ENCODE results near the gene NBEAL1.

DNA sequence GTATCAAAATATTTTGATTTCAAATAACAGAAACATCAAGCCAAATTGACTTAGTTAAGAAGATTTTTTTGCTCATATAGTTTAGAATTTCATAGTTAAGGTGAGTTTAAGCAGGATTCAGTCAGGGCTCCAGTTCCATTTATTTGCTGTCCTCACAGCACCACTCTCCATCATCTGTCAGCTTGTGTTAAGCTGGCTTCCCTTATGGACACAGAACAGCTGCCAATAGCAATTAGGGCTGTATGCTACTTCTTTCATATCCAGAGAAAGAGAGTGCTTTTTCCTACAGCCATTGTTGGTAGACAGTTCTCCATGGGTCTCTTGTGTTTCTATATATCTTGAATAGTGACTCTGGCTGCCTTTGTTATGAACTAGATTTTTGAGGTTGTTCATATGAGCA, 128.7 kb downstream of the NBEAL1 start:
- TF ChIP-seq EZH2 (IDR thresholded peaks at IDR 0.05; ENCODE audit: borderline replicate concordance, low read depth, low read length, severe bottlenecking), result no peak
- TF ChIP-seq CTCF (IDR thresholded peaks at IDR 0.05; ENCODE audit: borderline replicate concordance, extremely low read depth, low read length, poor library complexity, severe bottlenecking), result no peak
